ENCODE results near the gene P3H1.

The P3H1 gene

DNA sequence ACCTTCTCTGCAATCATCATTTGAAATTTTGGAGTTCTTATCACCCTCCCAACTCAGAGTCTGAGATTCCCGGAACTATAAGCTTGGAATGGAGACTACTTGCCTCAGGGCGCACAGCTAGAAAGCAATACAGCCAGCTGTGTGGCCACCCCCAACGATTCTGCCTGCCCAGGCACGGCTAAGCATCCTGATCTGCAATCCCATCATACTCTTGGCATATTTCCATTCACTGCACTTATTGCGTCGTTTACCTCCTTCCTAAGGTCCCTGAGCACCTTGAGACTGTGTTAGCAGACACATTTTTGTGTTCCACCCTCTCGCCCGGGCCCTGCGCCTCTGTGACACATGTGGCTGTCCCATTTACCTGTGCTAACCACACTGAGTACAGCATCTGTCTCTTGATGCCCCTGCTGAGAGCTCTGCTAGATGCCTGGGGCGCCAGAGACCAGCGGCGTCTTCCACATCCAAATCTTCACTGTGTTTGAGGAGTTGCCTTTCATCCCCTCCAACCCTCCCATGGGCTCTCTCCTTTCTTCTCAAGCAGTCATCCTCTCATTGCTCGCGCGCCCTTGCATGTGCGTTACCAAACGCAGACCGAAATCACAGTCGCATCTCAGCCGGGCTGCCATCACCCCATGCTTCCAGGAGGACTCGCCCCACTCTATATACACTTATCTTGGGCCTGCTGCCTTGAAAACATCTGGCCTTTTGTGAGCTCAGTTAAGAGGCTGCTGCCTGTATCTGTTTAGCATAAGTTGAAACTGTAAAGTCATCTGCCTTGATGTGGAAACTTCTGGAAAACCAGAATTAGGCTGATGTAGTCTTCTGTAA, 23.3 kb downstream of the P3H1 start:
- DNase-seq, result no peak

DNA sequence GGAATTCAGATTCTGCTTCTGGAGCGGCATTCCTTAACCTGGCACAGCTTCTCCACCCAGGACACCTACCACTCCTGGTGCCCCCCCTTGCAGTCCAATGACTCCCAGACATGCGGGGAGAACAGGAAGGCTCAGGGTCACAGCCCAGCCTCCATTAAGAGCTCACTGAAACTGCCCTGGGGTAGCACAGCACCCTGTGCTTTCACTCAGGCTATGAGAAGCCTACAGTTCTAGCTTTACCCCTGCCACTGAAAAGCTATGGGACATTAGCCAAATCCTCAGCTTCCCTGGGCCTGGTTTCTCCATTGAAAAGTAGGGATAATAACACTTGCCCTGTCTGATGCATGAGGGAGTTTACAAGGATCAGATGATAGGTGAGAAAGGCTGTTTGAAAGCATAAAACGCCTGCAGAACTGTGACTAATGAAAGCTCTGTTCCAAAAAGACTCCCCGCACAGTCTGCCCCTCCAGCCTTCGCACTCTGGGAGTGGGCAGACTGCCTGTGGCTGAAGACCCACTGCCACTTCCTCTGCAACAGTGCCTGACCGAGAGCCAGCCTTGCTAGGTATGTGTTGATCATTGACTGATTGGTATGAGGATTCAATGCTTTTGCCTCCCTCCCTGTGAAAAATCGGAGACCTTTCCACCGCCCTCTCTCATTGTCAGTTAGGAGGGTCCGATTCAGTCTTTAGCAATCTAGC, 24.1 kb downstream of the P3H1 start:
- no peak for DNase-seq

DNA sequence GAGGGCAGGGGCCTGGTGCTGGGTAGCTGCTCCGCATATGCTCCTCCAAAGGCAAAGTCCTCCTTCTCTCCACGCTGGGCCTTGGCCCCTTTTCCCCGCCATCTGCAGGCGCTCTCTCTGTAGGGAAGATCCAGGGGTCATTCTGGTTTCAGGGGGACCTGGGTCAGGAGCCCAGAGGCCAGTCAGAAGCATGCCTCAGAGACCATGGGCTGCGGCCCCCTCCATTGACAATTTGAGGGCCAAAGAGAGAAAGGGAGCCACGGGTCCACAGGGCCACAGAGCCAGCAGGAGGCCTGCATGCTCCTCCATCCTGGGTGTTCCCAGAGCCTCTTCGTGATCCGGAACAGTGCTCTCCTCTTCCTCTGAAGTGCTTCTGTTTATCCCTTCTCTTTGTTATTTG, 24.7 kb downstream of the P3H1 start:
- no peak for DNase-seq

DNA sequence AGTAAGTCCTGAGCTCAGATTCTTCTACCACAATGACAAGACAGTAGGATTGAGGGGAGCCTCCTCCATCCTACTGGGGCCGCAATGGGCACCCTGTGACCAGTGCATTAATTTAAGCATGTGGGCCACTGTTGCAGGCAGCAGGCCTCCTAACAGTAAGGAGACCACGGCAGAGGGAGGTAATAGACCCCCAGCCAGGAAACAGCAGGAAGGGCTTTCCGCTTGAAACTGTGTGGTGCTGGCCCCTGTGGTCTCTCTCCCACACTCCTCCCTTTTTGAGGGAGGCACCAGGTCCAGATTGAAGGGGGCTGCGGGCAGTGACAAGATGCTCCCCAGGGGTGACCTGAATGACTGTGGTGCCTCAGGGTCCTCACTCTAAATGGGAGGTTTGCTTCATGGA, 25.1 kb downstream of the P3H1 start:
- no peak for DNase-seq

DNA sequence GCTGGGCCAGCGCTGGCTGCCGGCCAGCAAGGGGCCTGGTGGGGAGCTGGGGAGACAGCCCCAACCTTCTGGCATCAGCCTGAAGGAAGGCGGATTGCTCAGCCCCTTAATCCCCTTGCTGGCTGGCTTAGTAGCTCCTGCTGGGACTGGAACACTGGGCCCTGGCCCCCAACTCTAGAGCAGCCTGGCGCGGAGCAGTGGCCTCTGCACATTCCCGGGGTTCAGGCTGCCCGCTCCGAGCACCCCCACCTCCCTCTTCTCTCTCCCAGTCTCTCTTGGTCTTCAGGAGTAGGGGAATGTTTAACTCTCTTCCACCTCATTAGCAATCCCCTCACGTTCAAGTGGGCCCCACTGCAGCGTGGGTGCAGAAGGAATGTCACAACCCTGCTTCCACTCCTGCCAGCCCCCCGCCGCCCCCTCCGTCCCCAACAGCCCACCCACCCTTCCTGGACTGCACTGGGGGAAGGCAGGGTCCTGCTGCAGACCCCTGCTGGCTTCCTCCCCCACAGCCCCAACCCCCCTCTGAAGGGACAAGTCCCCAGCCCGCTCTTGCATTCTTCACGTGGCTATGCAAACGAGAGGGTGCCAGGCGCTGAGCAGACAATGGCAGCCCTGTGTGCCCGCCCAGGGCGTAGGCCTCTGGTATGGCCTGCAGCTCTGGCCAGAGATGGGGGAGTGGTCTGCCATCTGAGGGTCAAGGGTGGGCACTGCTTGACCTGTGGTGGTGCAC, 25.8 kb downstream of the P3H1 start:
- DNase-seq, result no peak

DNA sequence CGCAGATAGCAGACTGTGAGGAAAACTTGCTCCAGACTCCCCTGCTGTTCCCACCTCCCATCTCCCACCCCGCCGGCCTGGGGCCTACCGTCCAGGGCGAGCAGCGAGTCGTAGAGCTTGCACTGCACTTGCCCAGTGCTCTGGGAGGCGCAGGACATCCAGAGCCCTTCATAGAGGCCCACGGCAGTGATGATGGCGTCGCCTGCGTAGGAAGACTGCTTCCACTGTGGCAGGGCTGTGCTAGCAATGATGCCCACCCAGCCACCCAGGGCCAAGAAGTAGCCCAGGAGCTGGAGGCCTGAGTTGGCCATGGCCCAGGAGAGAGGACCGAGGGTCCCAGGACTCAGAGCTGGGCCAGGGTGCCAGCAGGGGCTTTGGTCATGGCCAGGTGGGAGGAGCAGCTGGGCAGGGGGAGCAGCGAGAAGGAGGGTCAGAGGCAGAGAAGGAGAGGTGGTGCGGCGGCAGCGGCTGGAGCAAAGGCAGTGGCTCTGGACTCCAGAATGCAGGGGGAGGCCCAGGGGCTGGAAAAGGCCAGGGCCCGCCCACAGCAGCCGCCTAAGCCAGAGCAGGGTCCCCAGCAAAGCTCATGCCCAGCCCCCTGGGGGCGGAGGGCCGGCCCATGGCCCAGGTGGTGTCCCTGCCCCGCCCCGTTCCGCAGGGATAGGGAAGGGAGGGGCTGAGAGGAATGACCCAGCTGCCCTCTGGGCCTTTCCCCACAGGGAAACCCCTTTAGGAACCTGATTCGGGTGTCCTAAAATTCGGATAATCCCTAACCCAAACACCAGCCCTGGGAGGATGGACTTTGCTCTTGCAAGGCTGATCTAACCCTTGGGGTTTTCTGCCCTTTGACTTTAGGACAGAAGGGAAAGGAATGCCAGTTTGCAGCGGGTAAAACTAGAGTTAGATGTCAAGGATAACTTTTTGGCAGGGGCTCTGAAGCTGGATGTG, 26.8 kb downstream of the P3H1 start, which contains the start of gene CLDN19:
TSS of gene CLDN19 (minus strand) at position 484 of the 948 bp plus-strand sequence. CDS start at position 311, 173 bp downstream.
- no peak for DNase-seq

DNA sequence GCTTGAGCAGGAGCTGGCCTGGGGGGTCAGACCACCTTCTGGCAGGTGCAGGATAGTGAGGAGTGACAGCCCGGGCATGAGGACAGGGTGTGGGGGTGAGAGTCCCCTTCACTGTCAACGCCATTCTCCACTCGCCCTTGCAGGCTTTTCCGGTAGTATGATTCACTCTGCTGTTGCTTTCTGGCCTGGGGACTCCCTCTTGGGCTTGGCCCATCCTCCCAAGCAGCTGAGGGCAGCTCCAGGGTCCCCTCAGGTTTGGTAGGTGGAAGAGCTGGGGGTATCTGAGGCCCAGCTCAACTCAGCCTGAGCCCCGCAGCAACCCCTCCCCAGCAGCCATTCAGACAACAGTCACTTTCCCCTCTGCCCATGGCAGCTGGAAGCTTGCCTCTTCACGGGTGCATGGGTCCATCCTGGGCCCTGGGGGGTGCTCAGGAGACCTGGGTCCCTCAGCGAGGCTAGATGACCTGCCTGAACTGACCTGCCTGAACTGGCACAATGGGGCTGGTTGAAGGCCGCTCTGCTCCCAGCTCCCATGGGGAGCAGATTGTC, 28.1 kb downstream of the P3H1 start:
- DNase-seq, result no peak

DNA sequence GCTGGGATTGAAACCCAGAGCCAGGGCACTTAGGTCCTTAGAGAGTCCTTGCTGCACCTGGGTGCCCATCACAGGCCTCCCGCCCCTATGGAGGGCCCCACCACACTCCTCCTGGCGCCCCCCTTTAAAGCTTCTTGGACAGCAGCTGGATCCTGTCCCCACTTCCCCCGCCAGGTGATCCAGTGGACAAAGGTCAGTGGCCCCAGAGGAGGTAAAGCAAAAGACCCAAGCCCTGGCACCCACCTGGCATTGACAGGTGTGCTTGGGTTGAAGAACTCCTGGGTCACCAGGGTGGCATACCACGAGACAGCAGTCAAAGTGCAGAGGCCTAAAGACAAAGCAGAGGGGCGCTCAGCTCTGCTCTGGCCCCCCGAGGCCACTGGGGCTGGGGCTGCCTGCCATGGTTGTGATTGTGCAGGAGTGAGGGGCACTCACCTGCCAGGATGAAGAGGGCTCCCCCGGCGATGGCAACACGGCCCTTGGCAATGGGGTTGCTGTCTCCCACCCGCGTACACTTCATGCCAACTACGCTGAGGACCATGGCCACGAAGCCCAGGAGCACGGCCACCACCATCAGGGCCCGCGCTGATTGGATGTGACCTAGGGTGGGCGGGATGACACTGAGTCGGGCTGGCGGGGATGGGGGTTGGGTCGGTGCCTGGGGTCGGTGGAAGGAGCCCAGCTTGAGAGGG, 28.7 kb downstream of the P3H1 start:
- no peak for DNase-seq

DNA sequence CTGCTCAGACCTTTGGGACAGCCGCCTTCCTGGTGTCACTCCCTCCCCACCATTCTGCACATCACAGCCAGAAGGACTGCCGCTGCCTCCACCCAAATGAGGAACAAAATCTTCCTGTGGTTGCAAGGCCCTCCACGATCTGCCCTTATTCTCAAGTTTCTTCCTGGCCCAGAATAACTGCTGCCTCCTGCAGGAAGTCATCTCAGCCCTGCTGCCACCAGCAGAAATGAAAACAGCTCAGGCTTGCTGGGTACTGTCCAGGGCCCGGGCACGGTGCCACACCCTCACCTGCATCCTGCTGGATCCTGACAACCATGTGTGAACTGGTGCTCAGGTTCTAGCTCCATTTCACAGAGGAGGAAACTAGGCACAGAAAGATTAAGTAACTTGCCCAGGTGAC, 29.6 kb downstream of the P3H1 start:
- no peak for DNase-seq

DNA sequence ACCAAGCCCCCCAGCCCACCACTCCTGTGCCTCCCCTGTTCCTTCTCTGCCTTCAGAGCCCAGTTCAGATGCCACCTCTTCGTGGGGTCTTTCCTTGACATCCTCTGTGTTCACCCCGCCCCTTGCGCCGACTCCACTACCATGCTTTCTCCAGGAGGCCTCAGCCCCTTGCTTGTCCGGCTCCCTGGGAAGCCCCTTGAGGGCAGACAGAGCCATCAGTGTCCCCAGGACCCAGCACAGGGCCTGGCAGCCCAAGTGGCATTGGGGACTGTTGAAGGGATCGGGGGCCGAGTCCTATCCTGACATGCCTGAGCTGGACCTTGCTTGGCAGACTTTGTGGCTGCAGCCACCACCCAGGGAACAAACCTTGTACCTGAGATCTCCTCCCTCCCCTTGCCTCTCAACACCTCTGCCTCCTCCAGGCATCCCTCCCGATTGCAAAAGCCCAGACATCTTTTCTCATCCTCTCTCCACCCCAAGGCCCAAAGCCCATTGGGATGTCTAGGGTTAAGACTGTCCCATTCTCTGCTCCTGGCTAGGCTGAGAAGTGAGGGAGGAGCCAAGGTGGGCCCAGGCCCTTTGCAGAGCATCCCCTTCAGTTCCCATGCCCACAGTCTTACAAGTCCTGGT, 30.1 kb downstream of the P3H1 start:
- DNase-seq, result no peak

DNA sequence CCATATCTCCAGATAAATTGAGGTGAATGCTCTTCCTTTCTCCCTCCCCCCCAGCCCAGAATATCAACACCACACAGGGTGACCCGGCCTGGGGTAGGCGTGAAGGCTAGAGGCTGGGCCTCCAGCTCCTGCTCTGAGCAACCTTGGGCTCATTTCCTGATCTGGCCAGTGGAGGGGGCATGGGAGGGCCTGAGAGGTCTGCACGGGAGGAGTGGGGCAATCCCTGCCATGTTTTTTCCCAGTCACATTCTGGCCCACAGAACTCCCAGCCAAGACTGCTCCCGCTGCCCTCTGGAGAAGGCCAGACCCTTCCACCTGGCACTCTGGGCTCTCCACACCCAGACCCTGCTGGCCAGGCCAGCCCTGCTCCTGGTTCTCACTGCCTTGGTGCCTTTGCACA, 30.7 kb downstream of the P3H1 start:
- no peak for DNase-seq

DNA sequence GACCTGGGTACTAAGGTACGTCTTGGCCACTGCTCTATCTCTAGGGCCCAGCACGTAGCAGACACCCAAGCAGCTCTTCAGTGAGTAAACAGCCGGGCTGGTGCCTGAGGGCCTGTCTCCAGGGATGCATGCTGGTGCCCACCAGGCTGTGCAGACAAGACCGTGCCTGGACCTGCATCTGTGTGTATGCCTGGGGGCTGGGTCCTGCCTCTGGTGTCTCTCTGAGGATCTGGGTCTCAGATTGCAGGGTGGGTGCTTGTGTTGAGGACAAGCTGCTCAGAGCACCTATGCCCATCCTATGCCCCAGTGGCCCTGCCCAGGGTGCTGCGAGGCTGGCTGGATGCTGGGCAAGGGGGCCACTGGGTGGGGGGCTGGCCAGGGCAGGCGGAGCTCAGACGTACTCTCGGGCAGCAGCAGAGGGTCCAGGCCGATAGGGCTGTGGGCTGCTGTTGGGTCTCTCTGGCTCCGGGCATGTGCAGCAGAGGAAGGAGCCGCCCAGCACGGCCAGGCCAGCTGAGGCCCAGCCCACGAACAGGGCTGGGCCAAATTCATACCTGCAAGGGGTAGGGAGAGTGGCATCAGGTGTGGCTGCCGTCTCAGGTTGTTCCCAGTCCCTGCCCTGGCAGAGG, 31.2 kb downstream of the P3H1 start:
- DNase-seq, result no peak

DNA sequence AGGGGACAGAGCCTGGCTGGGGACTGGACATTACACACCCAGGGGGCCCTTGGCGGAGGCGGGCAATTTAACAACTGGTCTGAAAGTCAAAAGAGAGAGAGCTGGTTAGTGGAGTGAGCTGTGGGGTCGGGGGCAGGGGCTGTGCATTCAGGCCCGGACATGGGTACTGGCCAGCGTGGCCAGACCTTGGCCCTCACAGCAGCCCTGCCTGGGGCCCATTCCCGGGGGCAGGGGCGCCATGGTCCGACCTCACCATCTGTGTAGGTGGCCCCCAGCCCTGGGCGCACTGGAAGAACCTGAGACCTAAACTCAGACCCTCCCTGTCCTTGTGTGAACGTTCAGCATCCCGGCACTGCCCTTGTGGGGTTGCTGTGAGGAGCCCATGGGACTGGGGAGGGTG, 31.8 kb downstream of the P3H1 start:
- no peak for DNase-seq

DNA sequence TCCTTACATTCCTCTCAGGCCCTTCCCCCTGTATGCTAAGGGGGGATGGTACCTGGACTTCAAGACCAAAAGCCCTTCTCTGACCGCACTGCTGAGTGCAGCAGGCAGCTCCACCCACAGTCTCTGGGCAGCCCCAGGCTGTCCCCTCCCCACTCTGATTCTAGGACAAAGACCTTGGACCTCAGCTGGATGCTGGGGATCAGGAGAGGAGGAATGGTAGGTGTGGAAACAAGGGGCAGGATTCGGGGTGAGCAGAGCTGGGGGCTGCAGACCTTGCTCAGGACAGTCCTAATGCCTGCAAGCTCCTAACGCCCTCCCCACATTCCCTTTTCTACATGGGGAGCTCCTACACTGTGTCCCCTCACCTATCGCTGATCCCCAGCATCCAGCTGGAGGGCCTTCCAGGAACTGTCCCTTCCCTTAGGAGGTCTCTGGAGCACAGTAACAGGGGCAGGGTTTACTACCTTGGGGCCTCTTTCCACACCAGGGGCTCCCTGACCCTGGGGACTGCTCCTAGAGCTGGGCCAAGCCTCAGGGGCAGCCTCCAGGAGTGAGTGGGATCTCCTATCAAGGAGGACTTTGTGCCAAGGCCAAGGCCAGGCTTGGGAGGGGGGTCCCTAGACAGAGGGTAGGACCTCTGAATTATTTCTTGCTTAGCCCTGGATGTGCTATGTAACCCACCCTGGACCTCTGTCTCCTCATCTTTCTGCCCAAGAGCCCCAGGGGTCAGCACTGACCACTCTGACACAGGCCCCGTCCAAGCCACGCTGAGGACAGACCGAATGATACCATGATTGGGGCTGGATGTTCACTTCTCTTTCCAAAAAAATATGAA, 32.4 kb downstream of the P3H1 start:
- DNase-seq, result no peak

DNA sequence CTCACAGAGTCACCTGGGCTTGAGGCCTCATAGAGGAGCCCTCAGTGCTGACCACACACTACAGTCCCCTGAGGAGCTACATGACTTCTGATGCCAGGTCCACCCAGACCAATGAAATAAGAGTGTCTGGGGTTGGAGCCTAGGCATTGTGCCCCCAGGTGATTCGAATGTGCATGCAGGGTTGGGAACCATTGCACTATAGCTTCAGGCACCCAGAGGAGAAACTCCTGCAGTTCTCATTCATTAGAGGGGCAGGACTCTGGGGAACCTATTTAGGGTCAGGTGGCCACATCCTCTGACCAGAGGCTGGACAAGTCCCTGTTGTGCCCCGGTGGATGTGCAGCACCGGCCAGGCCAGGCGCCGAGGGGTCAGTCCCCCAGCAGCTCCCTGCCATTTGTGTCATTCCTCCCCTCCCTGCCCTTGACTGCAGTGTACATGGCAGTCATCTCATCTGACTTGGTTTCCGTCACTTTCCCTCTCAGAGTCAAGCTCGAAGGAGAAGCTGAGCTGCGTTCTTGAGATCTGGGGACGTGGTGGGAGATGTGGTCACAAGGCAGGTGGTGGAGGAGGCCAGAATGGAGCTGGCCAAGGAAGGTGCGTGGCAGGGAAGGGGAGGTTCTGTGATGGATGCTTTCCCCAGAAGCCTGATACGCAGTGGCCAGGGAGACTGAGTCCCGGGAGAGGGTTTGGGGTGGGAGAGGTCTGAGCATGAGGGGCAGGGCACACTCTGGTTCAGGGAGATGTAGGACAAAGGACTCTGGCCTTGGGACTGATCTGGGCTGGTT, 33.2 kb downstream of the P3H1 start:
- DNase-seq, result no peak

DNA sequence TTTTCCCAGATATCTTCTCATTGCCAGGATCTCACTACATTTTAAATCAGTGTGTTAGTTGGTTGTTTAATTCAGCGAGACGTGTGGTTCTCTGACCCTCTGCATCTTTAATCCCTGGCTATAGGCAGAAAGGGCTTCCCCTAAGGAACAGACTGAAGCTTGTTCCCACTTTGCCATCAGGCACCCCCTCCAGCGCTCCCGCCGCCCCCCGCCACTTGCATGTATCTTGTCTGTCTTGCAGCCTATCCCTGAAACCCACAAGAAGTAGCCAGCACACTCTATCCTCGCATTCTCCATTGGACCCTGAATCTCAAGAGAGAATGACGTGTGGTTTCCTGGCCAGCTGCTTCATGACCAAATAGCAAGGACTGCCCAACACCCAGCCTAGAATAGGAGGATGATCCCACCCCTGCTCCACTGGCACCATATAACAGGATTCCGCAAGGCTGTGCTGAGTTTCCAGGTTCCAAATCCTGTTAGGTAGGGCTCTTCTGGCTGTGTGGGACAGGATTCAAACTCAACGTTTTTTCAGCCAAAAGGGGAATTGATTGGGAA, 34.6 kb downstream of the P3H1 start:
- DNase-seq, result no peak

DNA sequence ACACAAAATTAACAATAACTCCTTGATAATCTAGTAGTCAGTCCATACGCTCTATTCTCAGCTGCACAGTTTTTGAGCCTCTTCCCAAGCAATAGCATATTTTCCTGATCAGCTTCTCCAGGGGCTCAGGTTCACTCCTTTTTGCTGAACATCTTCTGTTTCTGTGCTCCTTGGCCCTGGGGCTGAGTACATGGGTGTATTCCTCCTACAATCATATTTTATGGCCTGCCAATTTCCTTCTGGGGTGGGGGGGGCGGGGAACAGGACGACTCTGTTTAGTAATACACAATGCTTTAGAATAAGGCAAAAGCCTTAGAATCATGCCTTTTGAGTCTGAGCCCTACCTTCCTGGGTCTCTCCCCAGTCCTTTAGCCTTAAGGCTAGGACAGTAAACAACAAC, 35.2 kb downstream of the P3H1 start:
- DNase-seq, result no peak

DNA sequence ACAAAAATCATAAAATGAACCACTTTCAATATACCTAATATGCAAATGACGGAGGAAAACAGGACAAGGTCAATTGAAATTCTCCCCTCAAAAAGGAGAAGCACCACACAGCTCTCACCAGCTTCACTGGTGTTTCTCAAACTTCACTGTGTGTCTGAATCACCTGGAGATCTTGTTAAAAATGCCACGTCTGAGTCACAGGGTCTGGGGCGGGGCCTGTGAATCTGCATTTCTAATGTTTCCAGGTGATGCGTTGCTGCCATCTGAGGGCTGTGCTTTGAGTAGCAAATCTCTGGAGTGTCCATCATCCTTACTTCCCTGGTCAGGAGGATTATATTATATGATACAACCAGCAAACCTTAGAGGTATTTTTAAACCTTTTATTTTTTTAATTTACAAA, 35.8 kb downstream of the P3H1 start:
- DNase-seq, result no peak

DNA sequence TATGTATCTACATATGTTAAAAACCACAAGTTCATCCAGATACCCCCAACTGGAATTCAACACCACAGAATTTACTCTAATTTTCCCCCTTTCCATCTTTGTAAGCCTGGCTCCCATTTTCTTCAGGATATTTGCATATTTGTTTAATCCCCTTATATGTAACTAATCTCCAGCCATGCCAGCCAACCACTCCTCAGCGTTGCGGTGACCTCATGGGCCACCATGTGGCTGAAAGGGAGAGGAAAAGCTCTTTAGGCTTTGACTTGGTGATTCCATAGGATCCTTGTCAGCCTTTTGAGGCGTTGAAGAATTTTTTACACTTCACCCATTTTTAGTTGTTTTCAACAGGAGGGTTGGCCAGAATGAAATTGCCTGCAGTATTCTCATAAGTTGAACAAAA, 36.8 kb downstream of the P3H1 start:
- no peak for DNase-seq
